SU-DHL-6 (cell line): ENCODE data around the gene KRT31.
"Not testable (repeated sequence)": the region's sequence is repeated elsewhere in the genome, so short reads cannot be mapped to it uniquely, and the experiment has no call there.

ENCODE experiments used
- H2AFZ ChIP-seq: fragments of 200-600 bp; sonication (generic); 2 replicates; pipeline ENCODE4 v1.6.1; 2014; ENCODE audit warnings: low read depth, mild to moderate bottlenecking, moderate library complexity, mixed read lengths, antibody characterized with exemption, low read length; ENCODE audit not compliant: severe bottlenecking
- H3F3A ChIP-seq: fragments of 200-600 bp; shearing (Covaris generic); 2 replicates; pipeline ENCODE4 v1.6.0; 2016; ENCODE audit warnings: antibody characterized with exemption, mild to moderate bottlenecking; ENCODE audit not compliant: insufficient read depth
- H3K27ac ChIP-seq: fragments of 200-600 bp; sonication (generic); 2 replicates; pipeline ENCODE4 v1.5.1; 2016; ENCODE audit warnings: low read depth, mild to moderate bottlenecking, low read length, moderate library complexity, mixed read lengths
- H3K27me3 ChIP-seq: fragments of 200-600 bp; sonication (generic), shearing (Covaris generic); 2 replicates; pipeline ENCODE4 v1.6.0; 2014; ENCODE audit warnings: mild to moderate bottlenecking, low read length
- H3K36me3 ChIP-seq: fragments of 200-600 bp; sonication (generic); 2 replicates; pipeline ENCODE4 v1.6.1; 2014; ENCODE audit warnings: mild to moderate bottlenecking, low read length, mixed read lengths
- H3K4me2 ChIP-seq: fragments of 300-600, 200-600 bp; shearing (Covaris generic), sonication (generic); 2 replicates; pipeline ENCODE4 v1.6.0; 2014; ENCODE audit warnings: low read length, low read depth, mild to moderate bottlenecking; ENCODE audit not compliant: poor library complexity, severe bottlenecking
- H3K4me3 ChIP-seq: fragments of 200-600 bp; sonication (generic); 2 replicates; pipeline ENCODE4 v1.5.1; 2014; ENCODE audit warnings: antibody characterized with exemption, low read length, mild to moderate bottlenecking, mixed read lengths; ENCODE audit not compliant: insufficient read depth, poor library complexity, severe bottlenecking
- H3K79me2 ChIP-seq: fragments of 200-600 bp; sonication (generic); 2 replicates; pipeline ENCODE4 v1.6.1; 2014; ENCODE audit warnings: mild to moderate bottlenecking, low read length, moderate library complexity; ENCODE audit not compliant: insufficient read depth
- H3K9ac ChIP-seq: fragments of 200-600 bp; sonication (generic); 2 replicates; pipeline ENCODE4 v1.7.0; 2014; ENCODE audit warnings: mild to moderate bottlenecking, low read length
- H3K9me2 ChIP-seq: fragments of 200-600 bp; sonication (generic); replicated peaks from 2 replicates; pipeline ENCODE4 v1.6.1; 2014; ENCODE audit warnings: low read length; ENCODE audit not compliant: insufficient read depth
- H3K9me3 ChIP-seq: fragments of 200-600 bp; sonication (generic); 2 replicates; pipeline ENCODE4 v1.6.1; 2014; ENCODE audit warnings: low read length, mixed read lengths; ENCODE audit not compliant: insufficient read depth
- H4K20me1 ChIP-seq: fragments of 200-600 bp; sonication (generic); 2 replicates; pipeline ENCODE4 v1.6.1; 2014; ENCODE audit warnings: low read depth, mild to moderate bottlenecking, antibody characterized with exemption, low read length, moderate library complexity, mixed read lengths
- CTCF ChIP-seq: fragments of 200-600 bp; sonication (generic); IDR thresholded peaks from one replicate; pipeline ENCODE4 v1.5.1; 2017; ENCODE audit warnings: antibody characterized with exemption, mild to moderate bottlenecking, low read length, moderate library complexity; ENCODE audit not compliant: insufficient read depth, poor library complexity, severe bottlenecking
- EZH2phosphoT487 ChIP-seq: fragments of 200-600 bp; sonication (generic), shearing (Covaris generic); conservative IDR thresholded peaks from 2 replicates; pipeline ENCODE4 v1.6.1; 2018; ENCODE audit warnings: mild to moderate bottlenecking, antibody characterized with exemption, low read length, moderate library complexity, mixed read lengths

KRT31 gene

GRCh38 chr17:41351177-41351576, 46.2 kb downstream of the KRT31 start:
- Histone ChIP-seq H4K20me1 (no peaks in the 10 kb centered on the region), H3K9me3 (no peaks in the 10 kb centered on the region), H3K9me2 (no peaks in the 10 kb centered on the region), H3K36me3 (no peaks in the 10 kb centered on the region), H3K9ac (no peak overlapping the region), H3F3A (no peaks in the 10 kb centered on the region), H3K79me2 (no peaks in the 10 kb centered on the region), H3K27me3 (no peaks in the 10 kb centered on the region), H3K4me3 (no peak overlapping the region), H3K4me2 (no peak overlapping the region), H2AFZ (no peak overlapping the region), H3K27ac (no peak overlapping the region)
- TF ChIP-seq CTCF: no peak
- no peak for TF ChIP-seq EZH2phosphoT487

- H3F3A ChIP-seq, H3K27me3 ChIP-seq, H2AFZ ChIP-seq: not testable (repeated sequence)
Measured at GRCh38 chr17:41350381-41350878, 47.0 kb downstream of the KRT31 start, which contains the start of gene KRT33A. KRT33A (minus strand) TSS chr17:41350828; CDS start chr17:41350767, 61 bp downstream.

DNA sequence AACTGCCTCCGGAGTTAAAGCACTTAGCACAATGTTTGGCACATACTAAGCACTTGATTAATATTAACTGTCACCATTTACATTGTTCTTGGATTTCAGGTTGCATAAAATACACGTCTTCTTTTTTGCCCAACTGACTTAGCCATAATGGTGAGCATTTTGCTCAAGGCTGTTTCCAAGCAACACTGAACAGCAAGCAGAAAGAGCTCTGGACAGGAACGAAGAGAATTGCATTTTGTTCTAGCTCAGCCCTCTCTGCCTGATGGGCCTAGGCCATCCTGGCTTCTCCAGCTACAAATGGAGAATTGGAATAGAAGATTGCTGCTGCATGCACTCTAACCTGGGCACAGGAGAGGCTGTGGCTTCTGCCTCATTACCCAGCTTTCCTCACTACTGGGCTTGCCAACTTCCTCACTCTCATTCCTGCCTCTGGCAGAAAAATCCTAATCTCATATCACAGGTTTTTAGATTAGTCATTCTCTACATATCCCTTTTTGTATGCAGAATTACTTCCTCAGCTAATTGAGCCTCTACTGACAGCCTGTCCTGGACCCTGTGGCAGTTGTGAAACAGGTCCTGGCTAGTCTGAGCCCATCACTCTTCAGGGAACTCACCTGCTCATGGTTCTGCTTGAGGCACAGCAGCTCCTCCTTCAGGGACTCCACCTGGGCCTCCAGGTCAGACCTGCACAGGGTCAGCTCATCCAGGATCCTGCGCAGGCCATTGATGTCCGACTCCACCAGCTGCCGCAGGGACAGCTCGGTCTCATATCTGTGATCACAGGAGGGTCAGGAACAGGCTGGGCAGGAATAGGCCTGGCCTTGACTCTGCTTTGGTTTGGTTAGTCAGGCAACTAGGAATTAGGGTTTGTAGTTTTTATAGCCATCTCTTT, 49.3 kb downstream of the KRT31 start:
- H3K79me2 ChIP-seq: no peaks in the 10 kb centered on the region
- no peak for TF ChIP-seq CTCF
- no peak for TF ChIP-seq EZH2phosphoT487
- no peaks in the 10 kb centered on the region for H3F3A ChIP-seq
- H2AFZ ChIP-seq: no peak overlapping the region
- no peaks in the 10 kb centered on the region for H4K20me1 ChIP-seq
- no peak overlapping the region for H3K9ac ChIP-seq
- no peaks in the 10 kb centered on the region for H3K27me3 ChIP-seq
- H3K4me3 ChIP-seq: no peak overlapping the region
- no peak overlapping the region for H3K27ac ChIP-seq
- H3K9me2 ChIP-seq: no peaks in the 10 kb centered on the region
- no peaks in the 10 kb centered on the region for H3K36me3 ChIP-seq
- H3K9me3 ChIP-seq: no peaks in the 10 kb centered on the region
- H3K4me2 ChIP-seq: no peak overlapping the region

More at GRCh38 chr17:41350381-41350878, 47.0 kb downstream of the KRT31 start, which contains the start of gene KRT33A:
- not testable (repeated sequence) for H3K27ac ChIP-seq, H3K9me2 ChIP-seq, H3K79me2 ChIP-seq, H3K4me3 ChIP-seq, H4K20me1 ChIP-seq, H3K36me3 ChIP-seq, H3K9me3 ChIP-seq, H3K9ac ChIP-seq, H3K4me2 ChIP-seq

DNA sequence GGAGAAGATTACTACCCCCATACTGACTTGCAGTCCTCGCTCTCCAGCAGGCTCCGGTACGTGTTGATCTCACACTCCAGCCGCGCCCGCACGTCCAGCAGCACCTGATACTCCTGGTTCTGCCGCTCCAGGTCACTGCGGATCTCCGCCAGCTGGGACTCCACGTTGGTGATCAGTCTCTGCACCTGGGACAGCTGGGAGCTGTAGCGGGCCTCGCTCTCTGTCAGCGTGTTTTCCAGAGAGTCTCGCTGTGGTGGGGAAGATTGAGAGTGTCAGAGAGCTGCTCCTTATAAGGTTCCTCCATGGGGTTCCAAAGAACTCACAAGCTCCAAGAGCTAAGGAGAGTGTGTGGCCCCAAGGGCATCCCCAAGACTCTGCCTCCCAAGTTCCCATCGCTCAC, 51.0 kb downstream of the KRT31 start:
- not testable (repeated sequence) for H3K9me2 ChIP-seq, H3F3A ChIP-seq, H2AFZ ChIP-seq, H3K27ac ChIP-seq, H3K4me2 ChIP-seq, H3K9ac ChIP-seq, H3K36me3 ChIP-seq, H3K9me3 ChIP-seq, H3K4me3 ChIP-seq, H4K20me1 ChIP-seq, H3K79me2 ChIP-seq, H3K27me3 ChIP-seq
